ENCODE measurements around the gene DHX8.

Gene DHX8

GRCh38 chr17:43517615-43518386 lies 34.0 kb downstream of the DHX8 start:
- peak overlapping the region; percentile 12 for H3K27ac ChIP-seq
- DNase-seq (ENCODE audit: low read depth, low spot score), result no peak

- H3K27ac ChIP-seq, result no peak overlapping the region
- DNase-seq (ENCODE audit: low read depth, low spot score), result no peak
Measured at GRCh38 chr17:43521389-43521788, 37.6 kb downstream of the DHX8 start.

DNA sequence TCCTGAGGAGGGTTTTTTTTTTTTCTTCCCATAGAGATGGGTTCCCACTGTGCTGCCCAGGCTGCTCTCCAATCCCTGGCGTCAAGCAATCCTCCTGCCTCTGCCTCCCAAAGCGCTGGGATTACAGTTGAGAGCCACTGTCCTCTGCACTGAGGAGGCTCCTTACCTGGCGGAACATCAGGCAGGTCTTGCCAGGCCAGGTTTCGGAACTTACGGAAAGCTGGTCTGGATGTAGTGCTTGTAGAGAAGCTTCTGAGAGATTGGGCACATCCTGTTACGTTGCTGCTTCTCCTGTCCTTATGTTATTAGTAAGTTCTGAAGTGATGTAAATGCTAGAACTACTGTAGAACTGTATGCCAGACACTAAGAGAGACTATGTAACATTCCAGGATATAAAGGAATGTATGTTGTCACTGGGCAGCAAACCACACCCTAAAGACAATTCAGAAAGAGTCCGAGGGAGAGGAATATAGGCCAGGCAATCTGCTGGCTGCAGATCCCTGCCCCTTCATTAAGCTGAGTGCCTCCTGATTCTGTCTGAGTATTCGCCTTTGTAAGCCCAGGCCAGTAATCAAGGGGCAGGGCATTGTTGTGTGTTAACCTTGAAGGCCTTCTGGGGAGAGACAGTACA lies 41.3 kb downstream of the DHX8 start:
- H3K27ac ChIP-seq, result no peak overlapping the region
- no peak for DNase-seq (ENCODE audit: low read depth, low spot score)

DNA sequence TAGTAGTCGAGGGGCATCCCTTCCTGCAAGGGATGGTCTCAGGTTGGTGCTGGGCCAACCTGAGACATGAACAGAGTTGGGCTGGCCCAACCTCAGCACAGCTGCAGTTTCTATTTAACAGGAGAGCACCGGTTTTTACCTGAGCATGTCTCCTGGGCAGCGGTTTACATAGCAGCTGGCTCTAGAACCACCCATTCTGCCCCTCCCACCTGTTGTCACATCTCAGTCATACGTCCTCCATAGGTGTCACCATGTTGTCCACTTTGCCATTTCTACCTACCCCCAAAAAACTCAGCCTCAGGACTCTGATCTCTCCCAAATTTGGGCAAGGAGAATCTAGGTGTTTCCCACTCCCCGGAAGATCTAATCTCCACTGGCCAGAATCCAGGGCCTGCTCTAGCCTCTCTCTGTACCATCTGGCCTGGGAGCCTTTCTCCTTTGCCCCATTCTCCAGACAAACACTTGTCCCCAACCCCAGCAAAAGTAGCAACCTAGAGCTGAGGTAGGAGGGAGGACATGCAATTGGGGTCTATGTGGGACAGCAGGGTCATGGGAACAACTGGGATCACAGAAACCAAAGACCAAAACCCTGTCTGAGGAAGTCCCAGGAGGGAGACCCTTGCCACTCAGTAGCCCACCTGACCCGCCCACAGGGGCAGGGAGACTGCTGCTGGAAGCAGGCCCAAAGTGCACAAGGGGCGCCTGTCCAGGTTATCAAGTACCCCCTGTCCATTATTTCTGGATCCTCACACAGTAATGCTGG lies 43.3 kb downstream of the DHX8 start:
- no peak overlapping the region for H3K27ac ChIP-seq

GRCh38 chr17:43528319-43528987 lies 44.7 kb downstream of the DHX8 start:
- H3K27ac ChIP-seq, result no peak overlapping the region

More for the DNA sequence above, 43.3 kb downstream of the DHX8 start:
- no peak for DNase-seq (ENCODE audit: low read depth, low spot score)

GRCh38 chr17:43528988-43529814 lies 45.4 kb downstream of the DHX8 start:
- no peak overlapping the region for H3K27ac ChIP-seq

More at GRCh38 chr17:43528319-43528987, 44.7 kb downstream of the DHX8 start:
- no peak for DNase-seq (ENCODE audit: low read depth, low spot score)

DNA sequence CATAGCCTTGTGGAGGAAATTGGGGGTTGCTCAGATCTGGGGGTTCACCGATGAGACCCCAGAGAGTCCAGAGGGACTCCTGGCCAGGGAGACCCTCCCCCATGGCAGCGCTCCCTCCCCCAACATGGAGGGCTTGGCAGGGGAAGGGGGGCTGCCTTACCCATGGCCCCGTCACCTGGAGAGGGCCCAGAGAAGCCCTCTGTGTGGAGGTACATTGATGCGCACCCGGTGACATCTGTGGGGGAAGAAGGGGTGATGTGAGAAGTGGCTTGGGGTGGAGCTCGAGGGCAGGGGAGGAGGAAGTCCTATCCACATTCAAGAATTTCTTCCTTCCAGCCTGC lies 46.1 kb downstream of the DHX8 start:
- H3K27ac ChIP-seq, result peak overlapping the region; percentile 43
- no peak for DNase-seq (ENCODE audit: low read depth, low spot score)

More at GRCh38 chr17:43528988-43529814, 45.4 kb downstream of the DHX8 start:
- no peak for DNase-seq (ENCODE audit: low read depth, low spot score)

GRCh38 chr17:43530288-43531081 lies 46.7 kb downstream of the DHX8 start:
- no peak for DNase-seq (ENCODE audit: low read depth, low spot score)
- H3K27ac ChIP-seq, result peak overlapping the region; percentile 43

GRCh38 chr17:43531082-43531378 lies 47.3 kb downstream of the DHX8 start:
- DNase-seq (ENCODE audit: low read depth, low spot score), result no peak
- H3K27ac ChIP-seq, result peak overlapping the region; percentile 43

GRCh38 chr17:43531955-43532354 lies 48.2 kb downstream of the DHX8 start:
- no peak for DNase-seq (ENCODE audit: low read depth, low spot score)
- H3K27ac ChIP-seq, result no peak overlapping the region

- no peak overlapping the region for H3K27ac ChIP-seq
- no peak for DNase-seq (ENCODE audit: low read depth, low spot score)
Measured at GRCh38 chr17:43532581-43532980, 48.8 kb downstream of the DHX8 start.

GRCh38 chr17:43533699-43534098 lies 49.9 kb downstream of the DHX8 start:
- DNase-seq (ENCODE audit: low read depth, low spot score), result no peak
- H3K27ac ChIP-seq, result no peak overlapping the region

- no peak overlapping the region for H3K27ac ChIP-seq
- no peak for DNase-seq (ENCODE audit: low read depth, low spot score)
Measured at GRCh38 chr17:43534909-43535308, 51.1 kb downstream of the DHX8 start.

DNA sequence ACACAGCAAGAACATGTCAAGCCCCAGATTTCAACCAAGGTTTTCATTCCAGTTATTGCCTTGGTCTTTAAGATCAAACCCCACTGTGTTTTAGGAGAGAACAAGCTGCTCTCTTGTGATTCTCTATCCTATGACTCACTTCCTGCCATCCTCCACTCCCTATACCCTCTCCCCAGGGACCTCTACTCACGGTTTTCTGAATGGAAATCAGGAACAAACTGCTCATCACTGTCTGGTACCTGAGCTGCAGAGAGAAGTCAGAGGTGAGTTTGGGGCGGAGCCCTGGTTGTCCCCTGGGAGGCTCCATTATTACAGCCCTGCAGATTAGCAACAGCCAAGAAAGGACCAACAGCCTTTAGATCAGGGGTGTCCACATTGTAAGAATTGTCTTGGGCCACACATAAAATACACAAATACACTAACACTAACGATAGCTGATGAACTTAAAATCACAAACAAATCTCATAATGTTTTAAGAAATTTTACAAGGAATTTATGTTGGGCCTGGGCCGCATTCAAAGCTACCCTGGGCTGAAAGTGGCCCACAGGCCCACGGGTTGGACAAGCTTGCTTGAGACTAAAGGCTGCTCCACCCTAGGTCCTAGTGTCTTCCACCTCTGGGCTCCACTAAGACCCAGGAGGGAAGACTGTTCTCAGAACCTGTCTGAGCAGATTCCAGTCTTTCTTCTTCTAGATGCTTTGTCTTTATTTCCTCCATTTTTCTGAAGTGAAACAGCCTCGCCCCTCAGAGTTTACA lies 52.6 kb downstream of the DHX8 start:
- H3K27ac ChIP-seq, result peak overlapping the region; percentile 70
- no peak for DNase-seq (ENCODE audit: low read depth, low spot score)

DNA sequence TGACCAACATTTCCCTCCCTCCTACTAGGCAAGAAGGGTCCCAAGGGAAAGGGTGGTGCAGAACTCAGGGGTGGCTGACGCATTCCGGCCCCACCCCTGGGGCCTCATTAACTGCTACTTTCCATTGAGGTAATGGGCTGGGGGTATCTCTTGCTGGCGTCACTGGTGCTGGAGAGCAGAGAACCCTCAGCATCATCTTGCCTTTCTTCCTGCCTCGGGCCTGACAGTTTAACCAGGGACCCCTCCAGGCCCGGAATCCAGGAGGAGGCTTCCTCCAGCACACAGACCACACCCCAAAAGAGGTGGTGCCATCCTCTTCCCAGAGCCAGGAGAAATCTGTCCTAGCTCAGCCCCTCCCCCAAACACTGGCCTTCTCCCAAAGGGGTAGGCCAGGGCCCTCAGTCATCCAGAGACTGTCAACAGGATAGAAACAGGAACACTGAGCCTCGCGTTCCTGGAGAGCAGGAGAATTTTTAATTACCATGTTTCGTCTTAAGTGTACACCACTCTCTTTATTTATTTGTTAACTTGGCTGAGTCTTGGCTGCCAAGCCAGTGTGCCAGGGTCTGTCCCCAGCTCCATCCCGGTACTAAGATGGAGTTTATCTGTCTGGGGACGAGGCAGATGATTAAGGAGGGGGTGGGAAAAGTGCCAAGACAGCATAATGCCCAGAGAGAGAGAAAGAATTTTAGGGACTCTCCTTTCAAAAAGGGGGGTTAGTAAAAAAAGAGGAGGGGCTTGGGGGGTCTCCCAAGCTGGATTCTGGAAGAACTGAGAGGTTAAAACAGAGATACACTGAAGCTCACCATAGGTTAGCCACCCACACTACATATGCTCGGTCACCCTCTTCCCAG lies 57.3 kb downstream of the DHX8 start:
- H3K27ac ChIP-seq, result no peak overlapping the region
- DNase-seq (ENCODE audit: low read depth, low spot score), result no peak

DNA sequence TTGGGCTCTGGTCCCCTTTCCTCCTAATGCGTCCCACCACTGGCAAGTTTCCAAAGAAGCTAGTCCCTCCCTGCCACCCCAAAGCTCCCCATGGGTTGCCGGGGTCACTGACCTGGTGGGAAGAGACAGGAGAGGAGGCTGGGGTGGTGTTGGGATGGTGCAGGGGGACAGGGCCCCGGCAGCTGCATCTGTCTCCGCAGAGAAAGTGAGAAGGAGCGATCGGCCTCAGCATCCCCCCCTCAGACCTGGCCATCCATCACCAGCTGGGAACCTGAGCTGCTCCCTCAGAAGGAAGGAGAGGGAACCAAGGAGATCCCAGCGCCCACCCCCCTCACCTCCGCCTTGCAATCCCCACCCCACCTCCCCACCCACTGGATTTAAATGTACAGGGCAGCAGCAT lies 59.1 kb downstream of the DHX8 start:
- H3K27ac ChIP-seq, result no peak overlapping the region
- no peak for DNase-seq (ENCODE audit: low read depth, low spot score)

- no peak for DNase-seq (ENCODE audit: low read depth, low spot score)
- no peak overlapping the region for H3K27ac ChIP-seq
Measured at GRCh38 chr17:43543300-43543699, 59.5 kb downstream of the DHX8 start.
